K562 (cell line): Measurements from ENCODE around the gene SDC1. TPM values are rescaled to one million over a fixed set of nuclear protein-coding genes. Genes with fewer than 3 reads are reported as not detected.

Experiments
- ATAC-seq: fragments of 200-7000 bp; cut with Tn5 transposase; 3 replicates; pipeline ENCODE4 v1.9.1; 2020; ENCODE audit warnings: moderate library complexity
- BruUV-seq: library from RNA; stranded (reverse); fragments of 400-500 nt; replicated peaks from 2 replicates; lab custom pipeline; 2021; lab: Mats Ljungman, UMichigan
- CTCF ChIA-PET: fragments of 300-600 bp; formaldehyde crosslinking; extraction: SDS; loops from one replicate; lab custom pipeline; 2021; ENCODE audit warnings: low intra/inter-chr PET ratio; lab: Yijun Ruan, JAX
- POLR2A ChIA-PET: fragments of 300-600, 350-650 bp; sonication (Branson Sonifier 250); formaldehyde crosslinking; extraction: SDS; loops from one replicate; lab custom pipeline; 2021; ENCODE audit warnings: antibody characterized with exemption, inconsistent platforms; lab: Yijun Ruan, JAX
- DNase-seq, 4 experiments: peaks; one replicate each; pipeline versions ENCODE4 v3.0.0 to v3.0.0-alpha.2; 2011 to 2018; ENCODE audit warnings: low spot score in 3 of 4, mixed read lengths in 3 of 4; ENCODE audit errors: extremely low read depth in 1 of 4
- FAIRE-seq: peaks from 2 replicates; lab custom pipeline; 2011; peaks lifted over from hg19 to GRCh38; lab: Jason Lieb, UNC
- H2AFZ ChIP-seq: 2 replicates; pipeline ENCODE4 v1.6.0; 2011; ENCODE audit warnings: low read depth, low read length, control low read depth, inconsistent platforms
- H3K27ac ChIP-seq: fragments of 200-600 bp; 3 replicates; pipeline ENCODE4 v1.8.0; 2011; ENCODE audit warnings: low read depth, mild to moderate bottlenecking, control low read depth, inconsistent platforms, low read length, moderate library complexity, mixed read lengths; ENCODE audit errors: extremely low read depth
- H3K27me3 ChIP-seq, 2 experiments: fragments of 300-600 bp in 1 of 2; 2 replicates in 1 of 2; 3 replicates in 1 of 2; pipeline versions ENCODE4 v1.6.0 to v1.8.0; 2011; ENCODE audit warnings: inconsistent platforms in 2 of 2, low read length in 2 of 2, mild to moderate bottlenecking in 1 of 2, mixed read lengths in 1 of 2, moderate library complexity in 1 of 2; ENCODE audit not compliant: control insufficient read depth in 2 of 2, insufficient read depth in 2 of 2
- H3K36me3 ChIP-seq: fragments of 300-600 bp; 3 replicates; pipeline ENCODE4 v1.8.0; 2011; ENCODE audit warnings: mild to moderate bottlenecking, low read length, inconsistent platforms; ENCODE audit not compliant: control insufficient read depth, insufficient read depth
- H3K4me1 ChIP-seq, 2 experiments: fragments of 200-600 bp in 1 of 2; replicated peaks in 1 of 2; 2 replicates in 1 of 2; 3 replicates in 1 of 2; pipeline versions ENCODE4 v1.5.1 to v1.8.0; 2011; ENCODE audit warnings: inconsistent platforms in 2 of 2, low read length in 2 of 2, mild to moderate bottlenecking in 1 of 2, mixed read lengths in 1 of 2, moderate library complexity in 1 of 2; ENCODE audit not compliant: control insufficient read depth in 2 of 2, insufficient read depth in 2 of 2
- H3K4me2 ChIP-seq: 2 replicates; pipeline ENCODE4 v1.6.1; 2011; ENCODE audit warnings: low read length, control low read depth, inconsistent platforms, mixed read lengths; ENCODE audit not compliant: insufficient read depth
- H3K4me3 ChIP-seq: fragments of 200-600 bp; sonication (generic), shearing (Covaris generic); 2 replicates; pipeline ENCODE4 v1.5.1; 2016; ENCODE audit warnings: control low read depth, inconsistent platforms
- H3K79me2 ChIP-seq: fragments of 200-600 bp; 3 replicates; pipeline ENCODE4 v1.8.0; 2011; ENCODE audit warnings: low read length, inconsistent platforms; ENCODE audit not compliant: control insufficient read depth, insufficient read depth
- H3K9ac ChIP-seq, 2 experiments: 2 replicates each; pipeline versions ENCODE4 v1.6.0 to v1.6.1; 2011; ENCODE audit warnings: low read depth in 2 of 2, low read length in 2 of 2, control low read depth in 1 of 2, inconsistent platforms in 1 of 2, mild to moderate bottlenecking in 1 of 2, mixed read lengths in 1 of 2; ENCODE audit not compliant: insufficient read depth in 1 of 2
- H3K9me1 ChIP-seq: one replicate; pipeline ENCODE4 v1.6.0; 2011; ENCODE audit warnings: inconsistent platforms, mild to moderate bottlenecking, low read length, moderate library complexity; ENCODE audit not compliant: control insufficient read depth, insufficient read depth
- H3K9me3 ChIP-seq: replicated peaks from 2 replicates; pipeline ENCODE4 v1.5.1; 2011; ENCODE audit warnings: low read depth, low read length, inconsistent platforms; ENCODE audit not compliant: control insufficient read depth, insufficient read depth
- H4K20me1 ChIP-seq: replicated peaks from 2 replicates; pipeline ENCODE4 v1.6.1; 2011; ENCODE audit warnings: low read length, inconsistent platforms, mixed read lengths; ENCODE audit not compliant: control insufficient read depth, insufficient read depth
- CEBPB ChIP-seq: fragments of 450-650 bp; IDR thresholded peaks from 2 replicates; pipeline ENCODE4 v1.6.1; 2016; ENCODE audit warnings: missing genetic modification characterization, missing compliant biosample characterization
- CEBPG ChIP-seq, 3 experiments: fragments of 200-800 bp in 1 of 3; sonication (Bioruptor generic) in 1 of 3; sonication (generic) in 1 of 3; formaldehyde crosslinking in 1 of 3; IDR thresholded peaks in 2 of 3; conservative IDR thresholded peaks in 1 of 3; 2 replicates each; pipeline versions ENCODE4 v1.6.1 to v1.8.0; 2016 to 2022; ENCODE audit warnings: missing compliant biosample characterization in 2 of 3, missing genetic modification characterization in 2 of 3, mild to moderate bottlenecking in 1 of 3, missing genetic modification reagents in 1 of 3
- ELF4 ChIP-seq: fragments of 450-650 bp; formaldehyde crosslinking; IDR thresholded peaks from 2 replicates; pipeline ENCODE4 v1.4.0; 2022; ENCODE audit warnings: missing genetic modification characterization
- FOXK1 ChIP-seq: sonication (generic); formaldehyde crosslinking; IDR thresholded peaks from 2 replicates; pipeline ENCODE4 v1.8.0; 2022; ENCODE audit warnings: missing genetic modification reagents, mild to moderate bottlenecking, borderline replicate concordance
- KHSRP ChIP-seq: fragments of 450-650 bp; IDR thresholded peaks from 2 replicates; pipeline ENCODE4 v1.6.1; 2017
- PYGO2 ChIP-seq: fragments of 450-650 bp; IDR thresholded peaks from 2 replicates; pipeline ENCODE4 v1.6.1; 2016; ENCODE audit warnings: mild to moderate bottlenecking, missing genetic modification characterization, moderate library complexity, missing compliant biosample characterization
- SMARCC2 ChIP-seq: fragments of 450-650 bp; IDR thresholded peaks from 2 replicates; pipeline ENCODE4 v1.6.1; 2017; ENCODE audit warnings: antibody characterized with exemption, moderate library complexity, mild to moderate bottlenecking, low read depth
- TARDBP ChIP-seq: fragments of 450-650 bp; IDR thresholded peaks from 2 replicates; pipeline ENCODE4 v1.6.1; 2016
- ZKSCAN3 ChIP-seq: fragments of 250-450 bp; sonication (Bioruptor Pico); IDR thresholded peaks from 2 replicates; pipeline ENCODE4 v1.4.0; 2020
- ZNF134 ChIP-seq: fragments of 250-450 bp; sonication (Bioruptor Pico); conservative IDR thresholded peaks from 2 replicates; pipeline ENCODE4 v1.4.0; 2020
- WGBS: fragments of 100-300 bp; shearing (Covaris generic); methylation state at CpG from one replicate; pipeline ENCODE4 v1.1.6; 2016; ENCODE audit warnings: low coverage, mixed read lengths; ENCODE audit not compliant: insufficient coverage; ENCODE audit errors: missing lambda C conversion rate; 5-methylcytosine and 5-hydroxymethylcytosine counted together
- in situ Hi-C: fragments of 300-500 bp; cut with MboI; formaldehyde crosslinking; loops from 4 replicates; pipeline ENCODE4 v1.15.0; 2018; ENCODE audit warnings: inconsistent platforms, mixed read lengths
- intact Hi-C: fragments of 100-400 bp; cut with micrococcal nuclease; formaldehyde crosslinking; loops from 2 replicates; pipeline ENCODE4 v1.14.2; 2022
- polyA plus RNA-seq, 8 experiments: library from polyadenylated mRNA; depleted of rRNA in 4 of 8; stranded (reverse) in 5 of 8; unstranded in 3 of 8; fragments of >200 nt; fragmentation: Nextera tagmentation in 2 of 8; fragmentation: Illumina TruSeq in 1 of 8; extraction: Ambion mirVana in 2 of 8; extraction: Trizol in 1 of 8; gene quantifications; 2 replicates each; pipeline versions ENCODE4 v1.2.1 to v1.2.3, GENCODE V29; 2011 to 2014; ENCODE audit warnings: inconsistent platforms in 1 of 8, missing spikeins in 1 of 8
- total RNA-seq, 7 experiments: library from RNA; depleted of rRNA in 6 of 7; stranded (reverse); fragments of >200 nt in 6 of 7; fragmentation: Illumina TruSeq in 2 of 7; extraction: Trizol in 2 of 7; gene quantifications; 2 replicates each; pipeline versions ENCODE4 v1.2.1 to v1.2.3, GENCODE V29; 2011 to 2021; ENCODE audit warnings: low replicate concordance in 1 of 7

SDC1 gene
- total and polyA plus RNA-seq, 9 of the 15 experiments (the other 6 are each of a cell fraction or from before 2014, with no cell fraction given), result 0.06 to 2.7 (median 0.49) TPM

DNA sequence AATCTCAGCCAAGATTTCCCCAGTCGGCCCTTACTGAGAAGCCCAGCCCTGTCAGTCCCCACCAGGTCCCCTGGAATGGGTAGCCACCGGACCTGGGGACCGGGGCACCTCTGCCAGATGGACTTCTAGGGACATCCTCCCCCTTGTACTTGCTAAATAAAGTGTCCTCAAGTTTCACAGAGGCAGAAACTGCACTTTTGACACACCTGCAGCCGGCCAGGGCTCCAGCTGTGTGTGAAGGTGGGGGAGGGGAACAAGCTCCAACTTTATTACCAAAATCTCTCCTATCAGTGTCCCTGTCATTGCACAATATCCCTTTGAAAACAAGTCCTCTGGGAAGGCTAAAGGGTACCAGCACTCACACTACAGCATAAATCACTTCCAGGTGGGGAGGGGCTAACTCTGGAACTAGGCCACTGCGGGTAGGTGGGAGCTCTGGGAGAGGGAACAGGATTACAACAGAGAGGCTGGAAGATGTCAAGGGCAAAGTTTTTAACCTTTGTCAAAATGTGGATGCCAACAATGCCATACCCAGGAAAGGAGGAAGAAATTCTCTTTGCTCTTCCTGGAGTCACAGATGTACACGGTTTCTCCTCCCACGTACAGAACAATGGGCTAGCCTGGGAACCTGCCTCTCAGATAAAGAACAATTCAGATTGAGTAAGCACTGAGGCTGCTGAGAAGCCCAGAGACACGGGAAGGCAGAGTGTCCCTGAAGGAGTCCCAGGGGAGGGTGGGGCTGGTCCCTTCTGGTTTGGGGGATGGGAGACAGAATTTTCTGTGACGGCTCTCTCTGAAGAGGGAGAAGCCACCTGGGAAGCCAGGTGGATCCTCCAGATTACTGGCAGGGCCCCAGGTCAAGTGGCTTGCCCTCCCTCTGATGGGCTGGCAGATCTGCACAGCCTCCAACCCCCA, 11.0 kb downstream of the SDC1 start:
- H3K4me2 ChIP-seq, result no peak overlapping the region
- DNase-seq (no peak), ATAC-seq (no peak), FAIRE-seq (no peak)
- H3K4me1 ChIP-seq, result peaks cover 4 to 32% of the 10 kb centered on the region in 2 experiments; a peak in 3 of 5 replicates
- no peaks in the 10 kb centered on the region for H3K9me1 ChIP-seq
- CTCF ChIA-PET, result no interaction called here
- no peaks in the 10 kb centered on the region for H3K36me3 ChIP-seq
- H3K79me2 ChIP-seq, result no peaks in the 10 kb centered on the region
- POLR2A ChIA-PET, result interaction anchor here (0.6 kb wide), 1 partner anchor 21 kb away, joined by 3 read pairs; no protein-coding TSS in a partner anchor
- in situ Hi-C loops (no loop called here), intact Hi-C loops (no loop called here)
- H3K27ac ChIP-seq, result no peak overlapping the region
- no peaks in the 10 kb centered on the region for H4K20me1 ChIP-seq
- H3K9ac ChIP-seq, result 0 out of 4 replicates have a peak overlapping the region, but pooled peaks of 1 of the 2 experiments have one; percentile 12
- H2AFZ ChIP-seq, result no peak overlapping the region
- peaks cover 0 to 32% of the 10 kb centered on the region in 2 experiments; a peak in 1 of 5 replicates for H3K27me3 ChIP-seq
- no peak overlapping the region for H3K4me3 ChIP-seq
- TF ChIP-seq ZKSCAN3 (CRISPR knock-in tag), result peak; percentile 93
- no peak for TF ChIP-seq FOXK1 (CRISPR knock-in tag)
- no peak for TF ChIP-seq TARDBP
- TF ChIP-seq SMARCC2, result no peak
- TF ChIP-seq ELF4, result no peak
- peak; percentile 56; the same call in 1 of the 2 replicates for TF ChIP-seq CEBPG (CRISPR knock-in tag; IDR thresholded peaks at IDR 0.05)
- peak; percentile 38 to 61 for TF ChIP-seq CEBPG (tag; conservative IDR thresholded peaks at IDR 0.05 in 1 of 2, IDR thresholded peaks at IDR 0.05 in 1 of 2)
- TF ChIP-seq ZNF134, result no peak
- TF ChIP-seq PYGO2 (tag), result no peak
- TF ChIP-seq KHSRP, result no peak
- peak; percentile 87 for TF ChIP-seq CEBPB (tag)
- TF ChIP-seq, all 486 proteins: peak for 3
- WGBS, result 16% methylated on average over 7 of the region's 9 CpGs
- no TSS peak for BruUV-seq
- no peaks in the 10 kb centered on the region for H3K9me3 ChIP-seq
